ENCODE results near the gene TEAD4.
"Not testable (repeated sequence)": the region's sequence is repeated elsewhere in the genome, so short reads cannot be mapped to it uniquely, and the experiment has no call there.

The TEAD4 gene

GRCh38 chr12:3054374-3054773 lies 95.2 kb downstream of the TEAD4 start:
- DNase-seq, result no peak

- DNase-seq, result no peak
Measured at GRCh38 chr12:3055026-3055703, 96.0 kb downstream of the TEAD4 start.

GRCh38 chr12:3055704-3056467 lies 96.7 kb downstream of the TEAD4 start:
- DNase-seq, result no peak

- DNase-seq, result no peak
Measured at GRCh38 chr12:3061059-3061458, 101.9 kb downstream of the TEAD4 start.

GRCh38 chr12:3061501-3062215 lies 102.5 kb downstream of the TEAD4 start:
- DNase-seq, result no peak

- no peak for DNase-seq
Measured at GRCh38 chr12:3065300-3065699, 106.1 kb downstream of the TEAD4 start.

GRCh38 chr12:3065846-3066245 lies 106.6 kb downstream of the TEAD4 start:
- not testable (repeated sequence) for DNase-seq

- no peak for DNase-seq
Measured at GRCh38 chr12:3069714-3070113, 110.5 kb downstream of the TEAD4 start.

GRCh38 chr12:3071107-3071506 lies 111.9 kb downstream of the TEAD4 start:
- DNase-seq, result no peak

- no peak for DNase-seq
Measured at GRCh38 chr12:3071710-3072109, 112.5 kb downstream of the TEAD4 start.

- peak; percentile 89 to 90 for DNase-seq
Measured at GRCh38 chr12:3073438-3074250, 114.4 kb downstream of the TEAD4 start.

- no peak for DNase-seq
Measured at GRCh38 chr12:3075315-3075714, 116.1 kb downstream of the TEAD4 start.

- DNase-seq, result peak; percentile 68 to 79
Measured at GRCh38 chr12:3076730-3077571, 117.8 kb downstream of the TEAD4 start, which contains the start of gene TSPAN9. TSS of gene TSPAN9 (plus strand) at chr12:3077379. CDS start at chr12:3201194, 123,815 bp downstream.

- DNase-seq, result peak; percentile 24
Measured at GRCh38 chr12:3077572-3078081, 118.4 kb downstream of the TEAD4 start.

- no peak for DNase-seq
Measured at GRCh38 chr12:3078086-3078820, 119.1 kb downstream of the TEAD4 start.

GRCh38 chr12:3081091-3081490 lies 121.9 kb downstream of the TEAD4 start:
- DNase-seq, result no peak

GRCh38 chr12:3081886-3082285 lies 122.7 kb downstream of the TEAD4 start:
- DNase-seq, result no peak

- DNase-seq, result no peak
Measured at GRCh38 chr12:3083241-3083920, 124.2 kb downstream of the TEAD4 start.

- DNase-seq, result no peak
Measured at GRCh38 chr12:3083921-3084347, 124.7 kb downstream of the TEAD4 start.

GRCh38 chr12:3084742-3085141 lies 125.5 kb downstream of the TEAD4 start:
- DNase-seq, result no peak

Measured in activated T-cell treated with anti-CD3 and anti-CD28 coated beads, Interleukin-2, amount 50 U/mL, for 48 hours (primary cell).